ENCODE measurements around the gene TNPO1.

Gene TNPO1

GRCh38 chr5:72854419-72854818 lies 38.0 kb downstream of the TNPO1 start:
- peaks cover 43% of the 10 kb centered on the region for H3K4me1 ChIP-seq (ENCODE audit: insufficient read depth, low read length)
- no peaks in the 10 kb centered on the region for H3K9me3 ChIP-seq (ENCODE audit: low read length)
- no peak overlapping the region for H3K27ac ChIP-seq (ENCODE audit: low read depth, low read length)
- H3K9ac ChIP-seq (ENCODE audit: low read length), result no peak overlapping the region
- peaks cover 26% of the 10 kb centered on the region for H3K36me3 ChIP-seq (ENCODE audit: insufficient read depth, low read length)
- no peaks in the 10 kb centered on the region for H3K27me3 ChIP-seq (ENCODE audit: control insufficient read depth in 1 of 2, insufficient read depth in 2 of 2, low read length in 2 of 2)
- H3K4me3 ChIP-seq (ENCODE audit: low read depth in 1 of 2, low read length in 2 of 2), result no peak overlapping the region

DNA sequence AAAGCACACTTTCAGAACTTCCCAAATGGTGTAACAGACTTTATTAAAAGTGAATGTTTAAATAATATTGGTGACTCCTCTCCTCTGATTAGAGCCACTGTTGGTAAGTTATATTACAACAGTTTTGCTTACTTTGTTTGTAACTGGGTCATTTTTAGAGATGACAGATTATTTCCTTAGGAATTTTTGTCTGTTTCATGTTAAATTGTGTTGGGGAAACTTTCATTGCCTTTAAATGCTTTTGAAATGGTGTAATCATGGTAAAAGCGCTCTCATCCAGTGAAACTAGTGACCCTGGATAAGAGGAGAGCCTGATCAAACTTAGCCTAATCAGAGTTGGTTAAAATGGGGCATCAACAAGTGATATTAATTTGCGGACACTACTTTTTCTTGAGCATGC lies 39.4 kb downstream of the TNPO1 start:
- H3K4me1 ChIP-seq (ENCODE audit: insufficient read depth, low read length), result peaks cover 40% of the 10 kb centered on the region
- no peak overlapping the region for H3K27ac ChIP-seq (ENCODE audit: low read depth, low read length)
- H3K9ac ChIP-seq (ENCODE audit: low read length), result no peak overlapping the region
- peaks cover 26% of the 10 kb centered on the region for H3K36me3 ChIP-seq (ENCODE audit: insufficient read depth, low read length)
- no peak overlapping the region for H3K4me3 ChIP-seq (ENCODE audit: low read depth in 1 of 2, low read length in 2 of 2)
- no peaks in the 10 kb centered on the region for H3K27me3 ChIP-seq (ENCODE audit: control insufficient read depth in 1 of 2, insufficient read depth in 2 of 2, low read length in 2 of 2)
- no peaks in the 10 kb centered on the region for H3K9me3 ChIP-seq (ENCODE audit: low read length)

DNA sequence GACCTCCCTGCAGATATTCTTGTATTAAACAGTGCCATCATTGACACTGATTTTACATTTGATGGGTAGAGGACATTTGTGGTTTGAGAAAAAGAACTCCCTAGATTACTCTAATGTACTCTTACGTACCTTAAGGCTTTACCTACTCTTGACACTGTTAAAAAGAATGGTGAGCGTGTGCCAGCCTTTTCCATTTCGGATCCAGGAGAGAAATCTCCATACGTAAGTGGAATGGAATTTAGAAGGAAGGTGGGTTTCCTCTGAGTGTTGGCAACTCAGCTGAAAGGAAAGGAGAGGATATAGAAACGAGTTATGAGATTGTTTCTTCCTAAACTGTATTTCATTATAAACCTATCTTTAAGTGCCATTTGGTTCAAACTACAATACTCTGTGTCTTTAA lies 40.9 kb downstream of the TNPO1 start:
- Histone ChIP-seq H3K4me1 (ENCODE audit: insufficient read depth, low read length) (peaks cover 30% of the 10 kb centered on the region), H3K36me3 (ENCODE audit: insufficient read depth, low read length) (peaks cover 26% of the 10 kb centered on the region), H3K27ac (ENCODE audit: low read depth, low read length) (no peak overlapping the region)

DNA sequence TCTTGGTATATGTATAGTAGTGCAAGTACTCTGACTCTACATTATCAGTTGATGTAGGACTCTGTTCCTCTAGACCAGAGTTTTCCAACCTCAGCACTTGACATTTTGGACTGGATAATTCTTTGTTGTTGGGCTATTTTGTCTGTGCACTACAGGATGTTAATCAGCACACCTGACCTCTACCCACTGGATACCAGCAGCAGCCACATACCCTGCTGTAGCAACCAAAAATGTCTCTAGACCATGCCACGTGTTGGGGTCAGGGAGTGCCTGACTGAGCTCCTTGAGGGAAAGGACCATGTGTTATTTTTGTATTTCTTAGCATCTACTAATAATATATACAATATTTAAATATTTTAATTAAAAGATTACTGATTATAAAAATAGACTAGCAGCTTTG lies 42.7 kb downstream of the TNPO1 start:
- no peak overlapping the region for H3K27ac ChIP-seq (ENCODE audit: low read depth, low read length)
- H3K36me3 ChIP-seq (ENCODE audit: insufficient read depth, low read length), result peaks cover 38% of the 10 kb centered on the region
- H3K27me3 ChIP-seq (ENCODE audit: control insufficient read depth in 1 of 2, insufficient read depth in 2 of 2, low read length in 2 of 2), result no peaks in the 10 kb centered on the region
- H3K9ac ChIP-seq (ENCODE audit: low read length), result no peak overlapping the region
- no peaks in the 10 kb centered on the region for H3K9me3 ChIP-seq (ENCODE audit: low read length)
- H3K4me1 ChIP-seq (ENCODE audit: insufficient read depth, low read length), result peaks cover 18% of the 10 kb centered on the region
- no peak overlapping the region for H3K4me3 ChIP-seq (ENCODE audit: low read depth in 1 of 2, low read length in 2 of 2)

More for the DNA sequence above, 40.9 kb downstream of the TNPO1 start:
- Histone ChIP-seq H3K4me3 (ENCODE audit: low read depth in 1 of 2, low read length in 2 of 2) (no peak overlapping the region), H3K27me3 (ENCODE audit: control insufficient read depth in 1 of 2, insufficient read depth in 2 of 2, low read length in 2 of 2) (no peaks in the 10 kb centered on the region), H3K9me3 (ENCODE audit: low read length) (no peaks in the 10 kb centered on the region), H3K9ac (ENCODE audit: low read length) (no peak overlapping the region)

- H3K9me3 ChIP-seq (ENCODE audit: low read length), result no peaks in the 10 kb centered on the region
- H3K27me3 ChIP-seq (ENCODE audit: control insufficient read depth in 1 of 2, insufficient read depth in 2 of 2, low read length in 2 of 2), result no peaks in the 10 kb centered on the region
- H3K36me3 ChIP-seq (ENCODE audit: insufficient read depth, low read length), result peaks cover 40% of the 10 kb centered on the region
- H3K27ac ChIP-seq (ENCODE audit: low read depth, low read length), result no peak overlapping the region
- H3K4me1 ChIP-seq (ENCODE audit: insufficient read depth, low read length), result peaks cover 18% of the 10 kb centered on the region
- H3K9ac ChIP-seq (ENCODE audit: low read length), result no peak overlapping the region
- no peak overlapping the region for H3K4me3 ChIP-seq (ENCODE audit: low read depth in 1 of 2, low read length in 2 of 2)
These were observed 44.0 kb downstream of the TNPO1 start for GRCh38 chr5:72860499-72860898.

GRCh38 chr5:72871366-72872024 lies 55.0 kb downstream of the TNPO1 start:
- H3K9me3 ChIP-seq (ENCODE audit: low read length), result no peaks in the 10 kb centered on the region
- H3K4me1 ChIP-seq (ENCODE audit: insufficient read depth, low read length), result no peaks in the 10 kb centered on the region
- H3K27me3 ChIP-seq (ENCODE audit: control insufficient read depth in 1 of 2, insufficient read depth in 2 of 2, low read length in 2 of 2), result no peaks in the 10 kb centered on the region
- H3K4me3 ChIP-seq (ENCODE audit: low read depth in 1 of 2, low read length in 2 of 2), result no peak overlapping the region
- no peak overlapping the region for H3K9ac ChIP-seq (ENCODE audit: low read length)
- no peak overlapping the region for H3K27ac ChIP-seq (ENCODE audit: low read depth, low read length)
- H3K36me3 ChIP-seq (ENCODE audit: insufficient read depth, low read length), result peaks cover 27% of the 10 kb centered on the region

GRCh38 chr5:72878854-72879253 lies 62.4 kb downstream of the TNPO1 start:
- Histone ChIP-seq H3K4me1 (ENCODE audit: insufficient read depth, low read length) (no peaks in the 10 kb centered on the region), H3K9me3 (ENCODE audit: low read length) (no peaks in the 10 kb centered on the region), H3K4me3 (ENCODE audit: low read depth in 1 of 2, low read length in 2 of 2) (no peak overlapping the region), H3K36me3 (ENCODE audit: insufficient read depth, low read length) (peaks cover 57% of the 10 kb centered on the region), H3K27me3 (ENCODE audit: control insufficient read depth in 1 of 2, insufficient read depth in 2 of 2, low read length in 2 of 2) (no peaks in the 10 kb centered on the region), H3K9ac (ENCODE audit: low read length) (no peak overlapping the region), H3K27ac (ENCODE audit: low read depth, low read length) (no peak overlapping the region)

GRCh38 chr5:72882989-72883388 lies 66.5 kb downstream of the TNPO1 start:
- H3K4me3 ChIP-seq (ENCODE audit: low read depth in 1 of 2, low read length in 2 of 2), result no peak overlapping the region
- H3K27ac ChIP-seq (ENCODE audit: low read depth, low read length), result no peak overlapping the region
- peaks cover 55% of the 10 kb centered on the region for H3K36me3 ChIP-seq (ENCODE audit: insufficient read depth, low read length)
- no peaks in the 10 kb centered on the region for H3K27me3 ChIP-seq (ENCODE audit: control insufficient read depth in 1 of 2, insufficient read depth in 2 of 2, low read length in 2 of 2)
- H3K9ac ChIP-seq (ENCODE audit: low read length), result no peak overlapping the region
- H3K4me1 ChIP-seq (ENCODE audit: insufficient read depth, low read length), result no peaks in the 10 kb centered on the region
- no peaks in the 10 kb centered on the region for H3K9me3 ChIP-seq (ENCODE audit: low read length)

- Histone ChIP-seq H3K36me3 (ENCODE audit: insufficient read depth, low read length) (peaks cover 55% of the 10 kb centered on the region), H3K4me3 (ENCODE audit: low read depth in 1 of 2, low read length in 2 of 2) (no peak overlapping the region), H3K27me3 (ENCODE audit: control insufficient read depth in 1 of 2, insufficient read depth in 2 of 2, low read length in 2 of 2) (no peaks in the 10 kb centered on the region), H3K4me1 (ENCODE audit: insufficient read depth, low read length) (no peaks in the 10 kb centered on the region), H3K27ac (ENCODE audit: low read depth, low read length) (no peak overlapping the region), H3K9me3 (ENCODE audit: low read length) (no peaks in the 10 kb centered on the region), H3K9ac (ENCODE audit: low read length) (no peak overlapping the region)
These were observed 67.4 kb downstream of the TNPO1 start for GRCh38 chr5:72883850-72884249.

DNA sequence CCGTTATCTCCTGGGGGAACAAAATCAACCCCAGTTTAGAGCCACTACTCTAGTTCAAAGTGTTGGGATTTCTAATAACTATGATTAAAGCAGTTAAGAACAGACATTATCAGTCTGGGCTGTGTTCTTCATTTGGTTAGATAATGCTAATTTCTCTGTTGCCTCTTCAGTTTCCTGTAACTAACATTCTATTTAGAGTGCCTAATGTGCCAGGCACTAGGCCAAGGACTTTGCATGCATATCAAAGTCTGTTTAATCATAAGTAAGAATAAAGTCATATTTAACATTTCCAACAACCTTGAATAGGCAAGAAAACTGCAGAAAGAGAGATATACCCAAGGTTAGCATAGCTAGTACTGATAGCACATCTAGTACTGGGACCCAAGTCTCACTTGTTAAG lies 68.4 kb downstream of the TNPO1 start:
- no peak overlapping the region for H3K4me3 ChIP-seq (ENCODE audit: low read depth in 1 of 2, low read length in 2 of 2)
- H3K27me3 ChIP-seq (ENCODE audit: control insufficient read depth in 1 of 2, insufficient read depth in 2 of 2, low read length in 2 of 2), result no peaks in the 10 kb centered on the region
- no peak overlapping the region for H3K9ac ChIP-seq (ENCODE audit: low read length)
- H3K27ac ChIP-seq (ENCODE audit: low read depth, low read length), result no peak overlapping the region
- H3K9me3 ChIP-seq (ENCODE audit: low read length), result no peaks in the 10 kb centered on the region
- H3K4me1 ChIP-seq (ENCODE audit: insufficient read depth, low read length), result no peaks in the 10 kb centered on the region
- peaks cover 55% of the 10 kb centered on the region for H3K36me3 ChIP-seq (ENCODE audit: insufficient read depth, low read length)

DNA sequence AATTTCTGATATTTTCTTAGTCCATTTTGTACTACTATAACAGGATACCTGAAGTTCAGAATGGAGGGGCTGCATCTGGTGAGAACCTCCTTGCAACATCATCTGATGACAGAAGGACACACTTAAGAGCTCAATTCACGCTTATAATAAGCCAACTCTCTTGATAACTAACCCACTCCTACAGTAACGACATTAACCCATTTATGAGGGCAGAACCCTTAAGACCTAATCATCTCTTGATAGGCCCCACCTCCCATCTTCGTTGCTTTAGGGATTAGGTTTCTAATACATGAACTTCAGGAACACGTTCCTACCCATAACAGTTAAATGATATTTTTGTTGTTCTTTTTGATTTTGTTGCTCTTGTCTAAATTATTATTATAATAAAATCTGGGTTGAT lies 69.4 kb downstream of the TNPO1 start:
- Histone ChIP-seq H3K27ac (ENCODE audit: low read depth, low read length) (no peak overlapping the region), H3K9ac (ENCODE audit: low read length) (no peak overlapping the region), H3K4me1 (ENCODE audit: insufficient read depth, low read length) (no peaks in the 10 kb centered on the region), H3K9me3 (ENCODE audit: low read length) (no peaks in the 10 kb centered on the region), H3K4me3 (ENCODE audit: low read depth in 1 of 2, low read length in 2 of 2) (no peak overlapping the region), H3K27me3 (ENCODE audit: control insufficient read depth in 1 of 2, insufficient read depth in 2 of 2, low read length in 2 of 2) (no peaks in the 10 kb centered on the region), H3K36me3 (ENCODE audit: insufficient read depth, low read length) (peaks cover 64% of the 10 kb centered on the region)

DNA sequence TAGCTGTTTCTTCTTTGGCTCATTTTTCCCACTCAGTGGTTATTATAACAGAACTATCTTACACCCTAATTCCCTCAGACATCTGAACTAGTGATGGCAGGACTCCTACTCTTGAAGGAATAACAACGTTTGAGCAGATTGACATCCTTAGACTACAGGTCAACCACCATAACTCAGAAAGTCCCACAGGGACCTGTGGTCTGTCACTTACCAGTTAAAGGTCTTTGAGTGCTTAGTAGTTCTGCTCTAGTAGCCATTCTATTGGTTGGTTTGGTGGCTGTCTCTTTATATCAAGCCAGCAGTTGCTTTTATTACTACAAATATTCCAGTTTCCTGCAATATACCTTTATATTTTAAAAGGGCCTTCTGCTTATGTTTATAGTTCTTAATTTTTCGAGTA lies 72.1 kb downstream of the TNPO1 start:
- no peaks in the 10 kb centered on the region for H3K9me3 ChIP-seq (ENCODE audit: low read length)
- no peaks in the 10 kb centered on the region for H3K4me1 ChIP-seq (ENCODE audit: insufficient read depth, low read length)
- H3K4me3 ChIP-seq (ENCODE audit: low read depth in 1 of 2, low read length in 2 of 2), result no peak overlapping the region
- H3K27me3 ChIP-seq (ENCODE audit: control insufficient read depth in 1 of 2, insufficient read depth in 2 of 2, low read length in 2 of 2), result no peaks in the 10 kb centered on the region
- peaks cover 61% of the 10 kb centered on the region for H3K36me3 ChIP-seq (ENCODE audit: insufficient read depth, low read length)
- H3K27ac ChIP-seq (ENCODE audit: low read depth, low read length), result no peak overlapping the region
- H3K9ac ChIP-seq (ENCODE audit: low read length), result no peak overlapping the region
